Ishikawa (cell line): ENCODE results near the gene SV2C.

Experiments
- CREB1 ChIP-seq: IDR thresholded peaks from 2 replicates; pipeline ENCODE4 v1.6.1; 2012; ENCODE audit warnings: low read depth
- EGR1 ChIP-seq: IDR thresholded peaks from 2 replicates; pipeline ENCODE4 v1.6.1; 2012
- EP300 ChIP-seq: IDR thresholded peaks from 2 replicates; pipeline ENCODE4 v1.6.1; 2012; ENCODE audit warnings: borderline replicate concordance
- RAD21 ChIP-seq: IDR thresholded peaks from 2 replicates; pipeline ENCODE4 v1.6.1; 2012; ENCODE audit warnings: low read depth
- TAF1 ChIP-seq: IDR thresholded peaks from 2 replicates; pipeline ENCODE4 v1.6.1; 2012; ENCODE audit warnings: low read depth, mild to moderate bottlenecking
- TCF12 ChIP-seq: IDR thresholded peaks from 2 replicates; pipeline ENCODE4 v1.6.1; 2012; ENCODE audit warnings: low read depth
- TEAD4 ChIP-seq: IDR thresholded peaks from 2 replicates; pipeline ENCODE4 v1.6.1; 2012
- YY1 ChIP-seq: IDR thresholded peaks from 2 replicates; pipeline ENCODE4 v1.6.1; 2012; ENCODE audit warnings: low read depth
- TF ChIP-seq, protein P1 (sequence below): IDR thresholded peaks from 2 replicates; pipeline ENCODE4 v1.6.1; 2012

DNA sequence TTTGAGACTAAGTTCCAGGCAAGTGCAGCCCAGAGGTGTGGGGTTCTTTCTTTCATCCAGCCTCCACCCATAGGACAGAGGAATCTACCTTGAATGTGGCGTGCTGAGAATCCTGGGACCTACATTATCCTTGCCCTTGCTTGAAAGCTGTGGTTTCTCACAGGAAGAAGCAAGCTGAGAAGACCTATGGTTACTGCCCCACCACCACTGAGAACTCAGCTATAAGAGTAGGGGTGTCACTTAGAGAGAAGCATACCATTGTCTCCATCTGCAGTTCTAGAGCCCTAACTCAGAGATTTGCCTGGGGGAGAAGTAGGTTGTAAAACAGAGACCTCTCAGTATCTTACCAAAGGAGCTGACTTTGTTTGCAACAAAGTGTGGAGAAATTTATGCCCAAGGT is 72.4 kb downstream of the SV2C start:
- TF ChIP-seq, protein P1, sequence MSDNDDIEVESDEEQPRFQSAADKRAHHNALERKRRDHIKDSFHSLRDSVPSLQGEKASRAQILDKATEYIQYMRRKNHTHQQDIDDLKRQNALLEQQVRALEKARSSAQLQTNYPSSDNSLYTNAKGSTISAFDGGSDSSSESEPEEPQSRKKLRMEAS, result no peak
- TF ChIP-seq YY1 (no peak), TEAD4 (no peak), EP300 (no peak), CREB1 (no peak), RAD21 (no peak), TAF1 (no peak), TCF12 (no peak), EGR1 (no peak)
